Mononuclear cell (primary cell): ENCODE results near the gene TRAF2. TPM values are rescaled to one million over a fixed set of nuclear protein-coding genes. Genes with fewer than 3 reads are reported as not detected.

Source experiments
- H3K27me3 ChIP-seq: 2 replicates; pipeline ENCODE4 v1.6.0; 2011; ENCODE audit warnings: low read length, control low read depth; ENCODE audit not compliant: insufficient read depth
- H3K4me1 ChIP-seq: 2 replicates; pipeline ENCODE4 v1.5.1; 2011; ENCODE audit warnings: mild to moderate bottlenecking, low read length, control low read depth; ENCODE audit not compliant: insufficient read depth
- H3K4me3 ChIP-seq: 2 replicates; pipeline ENCODE4 v1.5.1; 2011; ENCODE audit warnings: mild to moderate bottlenecking, low read length, moderate library complexity
- H3K9me3 ChIP-seq: 2 replicates; pipeline ENCODE4 v1.5.1; 2011; ENCODE audit warnings: low read depth, mild to moderate bottlenecking, control low read depth, low read length
- total RNA-seq: library from RNA; depleted of rRNA; stranded (reverse); fragments of >200 nt; gene quantifications from one replicate; pipeline ENCODE4 v1.2.3, GENCODE V29; 2012

The TRAF2 gene
- total RNA-seq, 1 donor: 6.4 TPM

- Histone ChIP-seq H3K4me1 (peaks cover 16% of the 10 kb centered on the region), H3K4me3 (no peak overlapping the region), H3K27me3 (peaks cover 2% of the 10 kb centered on the region), H3K9me3 (no peaks in the 10 kb centered on the region)
Observed at GRCh38 chr9:136852664-136853595, 33.4 kb upstream of the TRAF2 start.

- H3K9me3 ChIP-seq: no peaks in the 10 kb centered on the region
- H3K4me1 ChIP-seq: peaks cover 9% of the 10 kb centered on the region
- no peak overlapping the region for H3K4me3 ChIP-seq
- H3K27me3 ChIP-seq: no peaks in the 10 kb centered on the region
Observed at GRCh38 chr9:136853596-136854112, 32.7 kb upstream of the TRAF2 start.

DNA sequence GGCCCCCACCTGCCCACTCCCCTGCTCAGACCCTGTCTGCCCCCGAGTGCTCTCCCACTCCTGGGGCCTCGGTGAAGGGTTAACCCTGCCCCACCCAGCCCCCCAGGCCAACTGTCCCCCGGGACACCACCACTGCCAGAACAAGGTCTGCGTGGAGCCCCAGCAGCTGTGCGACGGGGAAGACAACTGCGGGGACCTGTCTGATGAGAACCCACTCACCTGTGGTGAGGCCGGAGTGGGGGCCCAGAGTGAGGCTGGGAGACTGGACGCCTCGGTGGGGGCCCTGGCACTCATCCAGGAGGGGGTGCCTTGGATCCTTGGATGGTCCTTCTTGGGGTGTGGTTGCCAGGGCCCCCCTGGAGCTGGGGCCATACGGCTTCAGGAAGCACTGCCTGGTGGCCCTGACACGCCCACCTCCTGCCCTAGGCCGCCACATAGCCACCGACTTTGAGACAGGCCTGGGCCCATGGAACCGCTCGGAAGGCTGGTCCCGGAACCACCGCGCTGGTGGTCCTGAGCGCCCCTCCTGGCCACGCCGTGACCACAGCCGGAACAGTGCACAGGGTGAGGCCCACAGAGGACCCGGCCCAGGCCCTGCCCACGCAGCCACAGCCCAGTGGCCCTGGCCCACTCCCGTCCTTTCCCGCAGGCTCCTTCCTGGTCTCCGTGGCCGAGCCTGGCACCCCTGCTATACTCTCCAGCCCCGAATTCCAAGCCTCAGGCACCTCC lies 32.0 kb upstream of the TRAF2 start:
- Histone ChIP-seq H3K27me3 (no peaks in the 10 kb centered on the region), H3K9me3 (no peaks in the 10 kb centered on the region), H3K4me3 (no peak overlapping the region), H3K4me1 (peaks cover 9% of the 10 kb centered on the region)

- peaks cover 6% of the 10 kb centered on the region for H3K4me1 ChIP-seq
- H3K4me3 ChIP-seq: no peak overlapping the region
- no peaks in the 10 kb centered on the region for H3K9me3 ChIP-seq
- no peaks in the 10 kb centered on the region for H3K27me3 ChIP-seq
Observed at GRCh38 chr9:136854842-136855460, 31.4 kb upstream of the TRAF2 start.

DNA sequence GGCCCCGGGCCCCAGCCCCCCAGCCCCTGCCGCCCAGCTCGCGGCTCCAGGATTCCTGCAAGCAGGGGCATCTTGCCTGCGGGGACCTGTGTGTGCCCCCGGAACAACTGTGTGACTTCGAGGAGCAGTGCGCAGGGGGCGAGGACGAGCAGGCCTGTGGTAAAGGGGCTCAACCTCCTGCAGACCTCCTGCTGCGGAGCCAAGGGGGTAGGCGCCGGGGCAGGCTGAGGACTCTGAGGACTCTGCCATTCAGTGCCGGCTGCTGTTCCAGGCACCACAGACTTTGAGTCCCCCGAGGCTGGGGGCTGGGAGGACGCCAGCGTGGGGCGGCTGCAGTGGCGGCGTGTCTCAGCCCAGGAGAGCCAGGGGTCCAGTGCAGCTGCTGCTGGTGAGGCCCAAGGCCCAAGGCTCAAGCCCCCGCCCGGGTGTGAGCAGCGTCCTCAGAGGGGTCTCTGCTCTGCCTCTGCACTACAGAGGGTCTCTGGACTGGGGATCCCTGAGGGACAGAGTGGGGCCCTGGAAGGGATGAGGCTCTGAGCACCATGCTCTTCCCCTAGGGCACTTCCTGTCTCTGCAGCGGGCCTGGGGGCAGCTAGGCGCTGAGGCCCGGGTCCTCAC lies 30.7 kb upstream of the TRAF2 start:
- Histone ChIP-seq H3K4me1 (no peaks in the 10 kb centered on the region), H3K27me3 (no peaks in the 10 kb centered on the region), H3K4me3 (no peak overlapping the region), H3K9me3 (no peaks in the 10 kb centered on the region)

GRCh38 chr9:136856079-136856476 lies 30.2 kb upstream of the TRAF2 start:
- no peaks in the 10 kb centered on the region for H3K4me1 ChIP-seq

DNA sequence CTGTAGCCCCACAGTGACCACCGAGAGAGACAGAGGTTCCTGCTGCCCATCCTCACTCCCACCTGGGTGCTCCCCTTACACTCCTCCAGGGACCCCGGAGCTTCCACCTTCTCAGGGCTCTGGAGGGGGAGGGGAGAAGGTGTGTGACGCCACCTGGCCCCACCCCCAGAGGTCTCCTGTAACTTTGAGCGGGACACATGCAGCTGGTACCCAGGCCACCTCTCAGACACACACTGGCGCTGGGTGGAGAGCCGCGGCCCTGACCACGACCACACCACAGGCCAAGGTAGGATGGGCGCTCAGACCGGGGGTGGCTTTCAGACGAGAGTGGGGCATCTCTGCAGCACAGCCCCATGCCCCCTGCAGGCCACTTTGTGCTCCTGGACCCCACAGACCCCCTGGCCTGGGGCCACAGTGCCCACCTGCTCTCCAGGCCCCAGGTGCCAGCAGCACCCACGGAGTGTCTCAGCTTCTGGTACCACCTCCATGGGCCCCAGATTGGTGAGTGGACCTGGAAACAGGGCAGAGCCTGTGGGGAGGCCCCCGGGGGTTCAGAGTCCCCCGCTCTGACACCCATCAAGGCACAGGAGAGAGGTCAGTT lies 29.7 kb upstream of the TRAF2 start:
- no peak overlapping the region for H3K4me3 ChIP-seq
- no peaks in the 10 kb centered on the region for H3K27me3 ChIP-seq
- no peaks in the 10 kb centered on the region for H3K4me1 ChIP-seq
- no peaks in the 10 kb centered on the region for H3K9me3 ChIP-seq

More at GRCh38 chr9:136856079-136856476, 30.2 kb upstream of the TRAF2 start:
- no peaks in the 10 kb centered on the region for H3K9me3 ChIP-seq
- no peaks in the 10 kb centered on the region for H3K27me3 ChIP-seq
- no peak overlapping the region for H3K4me3 ChIP-seq

DNA sequence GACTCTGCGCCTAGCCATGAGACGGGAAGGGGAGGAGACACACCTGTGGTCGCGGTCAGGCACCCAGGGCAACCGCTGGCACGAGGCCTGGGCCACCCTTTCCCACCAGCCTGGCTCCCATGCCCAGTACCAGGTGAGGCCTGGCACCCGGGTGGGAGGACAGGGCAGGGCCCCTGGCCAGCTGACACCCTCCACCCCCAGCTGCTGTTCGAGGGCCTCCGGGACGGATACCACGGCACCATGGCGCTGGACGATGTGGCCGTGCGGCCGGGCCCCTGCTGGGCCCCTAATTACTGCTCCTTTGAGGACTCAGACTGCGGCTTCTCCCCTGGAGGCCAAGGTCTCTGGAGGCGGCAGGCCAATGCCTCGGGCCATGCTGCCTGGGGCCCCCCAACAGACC lies 29.1 kb upstream of the TRAF2 start:
- no peak overlapping the region for H3K4me3 ChIP-seq
- H3K4me1 ChIP-seq: no peaks in the 10 kb centered on the region
- no peaks in the 10 kb centered on the region for H3K27me3 ChIP-seq
- no peaks in the 10 kb centered on the region for H3K9me3 ChIP-seq

DNA sequence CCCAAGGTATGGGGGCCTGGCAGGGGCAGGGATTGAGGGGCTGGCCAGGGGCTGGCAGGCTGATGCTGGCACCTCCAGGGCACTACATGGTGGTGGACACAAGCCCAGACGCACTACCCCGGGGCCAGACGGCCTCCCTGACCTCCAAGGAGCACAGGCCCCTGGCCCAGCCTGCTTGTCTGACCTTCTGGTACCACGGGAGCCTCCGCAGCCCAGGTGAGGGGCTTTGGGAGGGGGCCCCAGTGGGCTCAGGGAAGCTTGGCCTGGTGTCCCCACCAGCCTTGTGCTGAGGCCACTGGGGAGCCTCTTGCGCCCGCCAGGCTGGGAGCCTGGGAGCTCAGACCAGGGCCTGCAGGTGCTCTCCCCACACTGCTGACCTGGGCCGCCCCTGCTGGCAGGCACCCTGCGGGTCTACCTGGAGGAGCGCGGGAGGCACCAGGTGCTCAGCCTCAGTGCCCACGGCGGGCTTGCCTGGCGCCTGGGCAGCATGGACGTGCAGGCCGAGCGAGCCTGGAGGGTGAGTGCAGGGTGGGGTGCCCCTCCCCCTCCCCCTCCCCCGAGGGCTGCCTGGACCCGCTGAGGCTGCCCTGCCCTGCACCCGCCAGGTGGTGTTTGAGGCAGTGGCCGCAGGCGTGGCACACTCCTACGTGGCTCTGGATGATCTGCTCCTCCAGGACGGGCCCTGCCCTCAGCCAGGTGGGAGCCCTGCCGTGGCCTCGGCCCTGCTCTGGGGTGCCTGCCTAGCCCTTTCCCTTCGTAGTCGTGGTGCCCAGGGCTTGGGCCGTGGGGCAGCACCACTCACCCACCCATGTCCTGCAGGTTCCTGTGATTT lies 28.5 kb upstream of the TRAF2 start:
- Histone ChIP-seq H3K27me3 (no peaks in the 10 kb centered on the region), H3K4me1 (no peaks in the 10 kb centered on the region), H3K4me3 (no peak overlapping the region)

DNA sequence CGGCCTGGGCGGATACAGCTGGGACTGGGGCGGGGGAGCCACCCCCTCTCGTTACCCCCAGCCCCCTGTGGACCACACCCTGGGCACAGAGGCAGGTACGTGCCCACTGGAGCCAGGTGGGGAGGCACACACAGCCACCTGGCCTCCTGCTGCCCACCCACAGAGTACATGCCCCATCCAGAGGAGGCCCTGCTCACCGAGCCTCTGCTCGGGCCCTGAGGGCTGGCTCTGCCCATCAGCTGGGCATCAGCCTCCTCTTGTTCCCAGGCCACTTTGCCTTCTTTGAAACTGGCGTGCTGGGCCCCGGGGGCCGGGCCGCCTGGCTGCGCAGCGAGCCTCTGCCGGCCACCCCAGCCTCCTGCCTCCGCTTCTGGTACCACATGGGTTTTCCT lies 27.9 kb upstream of the TRAF2 start:
- no peaks in the 10 kb centered on the region for H3K27me3 ChIP-seq
- no peak overlapping the region for H3K4me3 ChIP-seq
- H3K4me1 ChIP-seq: no peaks in the 10 kb centered on the region
- no peaks in the 10 kb centered on the region for H3K9me3 ChIP-seq

More for the DNA sequence above, 28.5 kb upstream of the TRAF2 start:
- H3K9me3 ChIP-seq: no peaks in the 10 kb centered on the region

GRCh38 chr9:136858844-136859757 lies 27.2 kb upstream of the TRAF2 start:
- Histone ChIP-seq H3K4me3 (no peak overlapping the region), H3K9me3 (no peaks in the 10 kb centered on the region), H3K4me1 (no peaks in the 10 kb centered on the region), H3K27me3 (no peaks in the 10 kb centered on the region)

DNA sequence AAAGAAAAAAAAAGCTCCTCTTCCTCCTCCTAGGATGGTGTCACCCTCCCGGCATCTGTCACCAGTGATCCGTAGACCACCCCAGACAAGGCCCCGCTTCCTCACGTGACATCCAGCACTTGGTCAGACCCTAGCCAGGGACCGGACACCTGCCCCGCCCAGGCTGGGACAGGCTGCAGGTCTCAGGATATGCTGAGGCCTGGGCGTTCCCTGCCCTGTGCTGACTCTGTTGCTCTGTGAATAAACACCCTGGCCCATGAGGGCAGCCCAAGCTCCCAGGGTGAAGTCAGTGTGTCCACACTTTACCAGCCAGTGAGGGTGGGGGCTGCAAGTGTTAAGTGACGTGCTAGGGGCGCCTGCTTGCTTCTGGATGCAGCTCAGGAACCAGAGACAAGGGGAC lies 25.8 kb upstream of the TRAF2 start:
- H3K4me1 ChIP-seq: peaks cover 14% of the 10 kb centered on the region

More for the DNA sequence above, 25.8 kb upstream of the TRAF2 start:
- Histone ChIP-seq H3K27me3 (no peaks in the 10 kb centered on the region), H3K4me3 (no peak overlapping the region), H3K9me3 (no peaks in the 10 kb centered on the region)
